ENCODE measurements around the gene PDE4B.
"Not testable (repeated sequence)": the region's sequence is repeated elsewhere in the genome, so short reads cannot be mapped to it uniquely, and the experiment has no call there.

The PDE4B gene

GRCh38 chr1:65955071-65955470 is 162.4 kb downstream of the PDE4B start:
- DNase-seq (ENCODE audit: low read depth) = no peak

GRCh38 chr1:65955503-65955902 is 162.8 kb downstream of the PDE4B start:
- no peak for DNase-seq (ENCODE audit: low read depth)

GRCh38 chr1:65958561-65959350 is 166.1 kb downstream of the PDE4B start:
- DNase-seq (ENCODE audit: low read depth) = no peak

GRCh38 chr1:65959896-65960567 is 167.3 kb downstream of the PDE4B start:
- DNase-seq (ENCODE audit: low read depth) = no peak

GRCh38 chr1:65963156-65963888 is 170.6 kb downstream of the PDE4B start:
- DNase-seq (ENCODE audit: low read depth) = no peak

- DNase-seq (ENCODE audit: low read depth) = no peak
Measured at GRCh38 chr1:65964123-65964522, 171.4 kb downstream of the PDE4B start.

- DNase-seq (ENCODE audit: low read depth) = no peak
Measured at GRCh38 chr1:65965112-65965996, 172.7 kb downstream of the PDE4B start.

- not testable (repeated sequence) for DNase-seq (ENCODE audit: low read depth)
Measured at GRCh38 chr1:65967492-65967891, 174.8 kb downstream of the PDE4B start.

GRCh38 chr1:65971547-65971946 is 178.9 kb downstream of the PDE4B start:
- DNase-seq (ENCODE audit: low read depth) = no peak

- DNase-seq (ENCODE audit: low read depth) = no peak
Measured at GRCh38 chr1:65975708-65976107, 183.0 kb downstream of the PDE4B start.

GRCh38 chr1:65979136-65980044 is 186.7 kb downstream of the PDE4B start:
- no peak for DNase-seq (ENCODE audit: low read depth)

- no peak for DNase-seq (ENCODE audit: low read depth)
Measured at GRCh38 chr1:65980237-65980636, 187.5 kb downstream of the PDE4B start.

GRCh38 chr1:65983500-65983899 is 190.8 kb downstream of the PDE4B start:
- DNase-seq (ENCODE audit: low read depth) = no peak

- DNase-seq (ENCODE audit: low read depth) = no peak
Measured at GRCh38 chr1:65985393-65986066, 192.8 kb downstream of the PDE4B start.

GRCh38 chr1:65986146-65986545 is 193.5 kb downstream of the PDE4B start:
- DNase-seq (ENCODE audit: low read depth) = no peak

GRCh38 chr1:65990161-65990560 is 197.5 kb downstream of the PDE4B start:
- no peak for DNase-seq (ENCODE audit: low read depth)

- no peak for DNase-seq (ENCODE audit: low read depth)
Measured at GRCh38 chr1:65991694-65992093, 199.0 kb downstream of the PDE4B start.

GRCh38 chr1:65992165-65992821 is 199.6 kb downstream of the PDE4B start:
- no peak for DNase-seq (ENCODE audit: low read depth)

GRCh38 chr1:65992831-65993271 is 200.2 kb downstream of the PDE4B start:
- DNase-seq (ENCODE audit: low read depth) = no peak

- no peak for DNase-seq (ENCODE audit: low read depth)
Measured at GRCh38 chr1:65994223-65994622, 201.5 kb downstream of the PDE4B start.
